Esophagus squamous epithelium (tissue), 4 donors: ENCODE data around the gene GRIK2.

Source experiments
- POLR2A ChIP-seq, 4 donors: fragments of 450-650 bp; IDR thresholded peaks; one replicate each; pipeline ENCODE4 v1.6.1; 2017; ENCODE audit warnings: antibody characterized with exemption in 4 of 4, mild to moderate bottlenecking in 4 of 4, moderate library complexity in 3 of 4
- TF ChIP-seq, protein P1 (sequence below), 6 experiments: fragments of 450-650 bp in 4 of 6; fragments of 200-600 bp in 2 of 6; sonication (generic) in 2 of 6; IDR thresholded peaks; one replicate each; pipeline ENCODE4 v1.5.1; 2016 to 2019; ENCODE audit warnings: antibody characterized with exemption in 6 of 6, mild to moderate bottlenecking in 4 of 6, moderate library complexity in 4 of 6

DNA sequence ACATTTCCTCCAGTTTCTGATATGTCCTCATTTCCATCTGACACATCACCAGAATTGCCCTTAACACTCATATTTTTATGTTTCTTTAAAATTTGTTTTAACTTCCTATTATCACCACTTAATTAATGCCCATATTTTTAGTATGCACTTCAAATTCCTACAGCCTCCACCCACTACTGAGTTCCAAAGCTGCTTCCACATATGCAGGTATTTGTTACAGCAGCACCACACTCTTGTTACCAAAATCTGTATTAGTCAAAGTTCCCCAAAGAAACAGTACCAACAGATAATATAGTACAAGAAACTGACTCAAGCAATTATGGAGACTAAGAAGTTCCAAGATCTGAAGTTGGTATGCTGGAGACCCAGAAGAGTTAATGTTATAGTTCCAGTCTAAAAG is 340.4 kb downstream of the GRIK2 start:
- TF ChIP-seq, protein P1, sequence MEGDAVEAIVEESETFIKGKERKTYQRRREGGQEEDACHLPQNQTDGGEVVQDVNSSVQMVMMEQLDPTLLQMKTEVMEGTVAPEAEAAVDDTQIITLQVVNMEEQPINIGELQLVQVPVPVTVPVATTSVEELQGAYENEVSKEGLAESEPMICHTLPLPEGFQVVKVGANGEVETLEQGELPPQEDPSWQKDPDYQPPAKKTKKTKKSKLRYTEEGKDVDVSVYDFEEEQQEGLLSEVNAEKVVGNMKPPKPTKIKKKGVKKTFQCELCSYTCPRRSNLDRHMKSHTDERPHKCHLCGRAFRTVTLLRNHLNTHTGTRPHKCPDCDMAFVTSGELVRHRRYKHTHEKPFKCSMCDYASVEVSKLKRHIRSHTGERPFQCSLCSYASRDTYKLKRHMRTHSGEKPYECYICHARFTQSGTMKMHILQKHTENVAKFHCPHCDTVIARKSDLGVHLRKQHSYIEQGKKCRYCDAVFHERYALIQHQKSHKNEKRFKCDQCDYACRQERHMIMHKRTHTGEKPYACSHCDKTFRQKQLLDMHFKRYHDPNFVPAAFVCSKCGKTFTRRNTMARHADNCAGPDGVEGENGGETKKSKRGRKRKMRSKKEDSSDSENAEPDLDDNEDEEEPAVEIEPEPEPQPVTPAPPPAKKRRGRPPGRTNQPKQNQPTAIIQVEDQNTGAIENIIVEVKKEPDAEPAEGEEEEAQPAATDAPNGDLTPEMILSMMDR (IDR thresholded peaks at IDR 0.05), result no peak
- no peak for TF ChIP-seq POLR2A (IDR thresholded peaks at IDR 0.05)
